HAP-1 (cell line): ENCODE results near the gene TPCN2.
"Not testable (repeated sequence)": the region's sequence is repeated elsewhere in the genome, so short reads cannot be mapped to it uniquely, and the experiment has no call there.

Experiments
- DNase-seq, 2 experiments: peaks; one replicate each; pipeline ENCODE4 v3.0.0-alpha.2; 2016 to 2020; ENCODE audit warnings: low spot score in 2 of 2
- H3K27me3 ChIP-seq: fragments of 250-450 bp; sonication (Bioruptor Pico); 2 replicates; pipeline ENCODE4 v1.5.1; 2020; ENCODE audit warnings: low read depth, mild to moderate bottlenecking, moderate library complexity
- H3K36me3 ChIP-seq: fragments of 250-450 bp; sonication (Bioruptor Pico); replicated peaks from 2 replicates; pipeline ENCODE4 v1.5.1; 2020; ENCODE audit warnings: mild to moderate bottlenecking
- H3K4me1 ChIP-seq: fragments of 250-450 bp; sonication (Bioruptor Pico); 2 replicates; pipeline ENCODE4 v1.5.1; 2020; ENCODE audit warnings: mild to moderate bottlenecking
- H3K4me3 ChIP-seq: fragments of 250-450 bp; sonication (Bioruptor Pico); 2 replicates; pipeline ENCODE4 v1.5.1; 2020; ENCODE audit warnings: mild to moderate bottlenecking, moderate library complexity
- H3K9me3 ChIP-seq: fragments of 250-450 bp; sonication (Bioruptor Pico); 2 replicates; pipeline ENCODE4 v1.5.1; 2020; ENCODE audit warnings: mild to moderate bottlenecking, moderate library complexity
- in situ Hi-C: fragments of 300-500 bp; cut with MboI; formaldehyde crosslinking; loops from 3 replicates; pipeline ENCODE4 v1.14.3; 2020; ENCODE audit warnings: low sequenced_read_pairs, inconsistent platforms, mixed read lengths

TPCN2 gene

GRCh38 chr11:69132301-69132670 is 83.6 kb downstream of the TPCN2 start:
- Histone ChIP-seq H3K27me3 (no peaks in the 10 kb centered on the region), H3K4me1 (no peaks in the 10 kb centered on the region), H3K4me3 (no peak overlapping the region), H3K36me3 (no peaks in the 10 kb centered on the region), H3K9me3 (peaks cover 5% of the 10 kb centered on the region)
- in situ Hi-C loops: no loop called here
- DNase-seq: no peak

GRCh38 chr11:69133251-69133650 is 84.5 kb downstream of the TPCN2 start:
- Histone ChIP-seq H3K4me1 (no peaks in the 10 kb centered on the region), H3K27me3 (no peaks in the 10 kb centered on the region), H3K36me3 (no peaks in the 10 kb centered on the region), H3K4me3 (no peak overlapping the region), H3K9me3 (peaks cover 3% of the 10 kb centered on the region; the same call in 1 of the 2 replicates)
- in situ Hi-C loops: no loop called here
- DNase-seq: no peak

- DNase-seq, H3K27me3 ChIP-seq, in situ Hi-C loops, H3K9me3 ChIP-seq, H3K4me1 ChIP-seq, H3K4me3 ChIP-seq, H3K36me3 ChIP-seq: not testable (repeated sequence)
Observed at GRCh38 chr11:69134182-69134581, 85.5 kb downstream of the TPCN2 start.

GRCh38 chr11:69134957-69135356 is 86.2 kb downstream of the TPCN2 start:
- no peak for DNase-seq
- in situ Hi-C loops: no loop called here
- no peaks in the 10 kb centered on the region for H3K4me1 ChIP-seq
- H3K9me3 ChIP-seq: peaks cover 3% of the 10 kb centered on the region; the same call in 1 of the 2 replicates
- H3K36me3 ChIP-seq: no peaks in the 10 kb centered on the region
- no peaks in the 10 kb centered on the region for H3K27me3 ChIP-seq
- H3K4me3 ChIP-seq: no peak overlapping the region

GRCh38 chr11:69135420-69136363 is 87.0 kb downstream of the TPCN2 start:
- no peaks in the 10 kb centered on the region for H3K27me3 ChIP-seq
- H3K9me3 ChIP-seq: peaks cover 3% of the 10 kb centered on the region; the same call in 1 of the 2 replicates
- H3K4me3 ChIP-seq: no peak overlapping the region
- H3K36me3 ChIP-seq: no peaks in the 10 kb centered on the region
- in situ Hi-C loops: no loop called here
- no peaks in the 10 kb centered on the region for H3K4me1 ChIP-seq
- no peak for DNase-seq

GRCh38 chr11:69136471-69136870 is 87.7 kb downstream of the TPCN2 start:
- Histone ChIP-seq H3K36me3 (no peaks in the 10 kb centered on the region), H3K4me1 (no peaks in the 10 kb centered on the region), H3K4me3 (no peak overlapping the region), H3K27me3 (no peaks in the 10 kb centered on the region), H3K9me3 (peaks cover 3% of the 10 kb centered on the region; the same call in 1 of the 2 replicates)
- in situ Hi-C loops: no loop called here
- no peak for DNase-seq

- Histone ChIP-seq H3K4me3 (no peak overlapping the region), H3K36me3 (no peaks in the 10 kb centered on the region), H3K9me3 (peaks cover 3% of the 10 kb centered on the region; the same call in 1 of the 2 replicates), H3K27me3 (no peaks in the 10 kb centered on the region), H3K4me1 (no peaks in the 10 kb centered on the region)
- in situ Hi-C loops: no loop called here
- DNase-seq: no peak
Observed at GRCh38 chr11:69137151-69137844, 88.6 kb downstream of the TPCN2 start.

GRCh38 chr11:69138265-69138664 is 89.5 kb downstream of the TPCN2 start:
- no peaks in the 10 kb centered on the region for H3K4me1 ChIP-seq
- H3K36me3 ChIP-seq: no peaks in the 10 kb centered on the region
- no peak for DNase-seq
- H3K9me3 ChIP-seq: peaks cover 2% of the 10 kb centered on the region; the same call in 1 of the 2 replicates
- no peaks in the 10 kb centered on the region for H3K27me3 ChIP-seq
- H3K4me3 ChIP-seq: no peak overlapping the region
- in situ Hi-C loops: no loop called here

- DNase-seq, H3K27me3 ChIP-seq, H3K36me3 ChIP-seq, H3K9me3 ChIP-seq, H3K4me1 ChIP-seq, in situ Hi-C loops, H3K4me3 ChIP-seq: not testable (repeated sequence)
Observed at GRCh38 chr11:69140161-69140560, 91.4 kb downstream of the TPCN2 start.

GRCh38 chr11:69140635-69141034 is 91.9 kb downstream of the TPCN2 start:
- DNase-seq: no peak
- Histone ChIP-seq H3K27me3 (no peaks in the 10 kb centered on the region), H3K9me3 (no peaks in the 10 kb centered on the region), H3K36me3 (no peaks in the 10 kb centered on the region), H3K4me3 (no peak overlapping the region), H3K4me1 (no peaks in the 10 kb centered on the region)
- in situ Hi-C loops: no loop called here

GRCh38 chr11:69141742-69142141 is 93.0 kb downstream of the TPCN2 start:
- in situ Hi-C loops: no loop called here
- H3K4me1 ChIP-seq: no peaks in the 10 kb centered on the region
- H3K27me3 ChIP-seq: no peaks in the 10 kb centered on the region

GRCh38 chr11:69142895-69143294 is 94.2 kb downstream of the TPCN2 start:
- H3K36me3 ChIP-seq: no peaks in the 10 kb centered on the region
- H3K4me1 ChIP-seq: no peaks in the 10 kb centered on the region
- no peaks in the 10 kb centered on the region for H3K27me3 ChIP-seq
- in situ Hi-C loops: no loop called here
- H3K9me3 ChIP-seq: peaks cover 8% of the 10 kb centered on the region; the same call in 1 of the 2 replicates
- DNase-seq: no peak
- no peak overlapping the region for H3K4me3 ChIP-seq

More at GRCh38 chr11:69141742-69142141, 93.0 kb downstream of the TPCN2 start:
- Histone ChIP-seq H3K4me3 (no peak overlapping the region), H3K36me3 (no peaks in the 10 kb centered on the region), H3K9me3 (peaks cover 2% of the 10 kb centered on the region; the same call in 1 of the 2 replicates)
- DNase-seq: no peak

- Histone ChIP-seq H3K27me3 (no peaks in the 10 kb centered on the region), H3K4me1 (no peaks in the 10 kb centered on the region), H3K9me3 (peaks cover 8% of the 10 kb centered on the region; the same call in 1 of the 2 replicates), H3K4me3 (no peak overlapping the region), H3K36me3 (no peaks in the 10 kb centered on the region)
- in situ Hi-C loops: no loop called here
- DNase-seq: no peak
Observed at GRCh38 chr11:69144316-69145049, 95.8 kb downstream of the TPCN2 start.
